ENCODE measurements around the gene TROAP. TPM values are rescaled to one million over a fixed set of nuclear protein-coding genes. Genes with fewer than 3 reads are reported as not detected.

The TROAP gene
- total and polyA plus RNA-seq, 2 donors (not counting 1 experiment from before 2014, with no cell fraction given), result 0.88 to 1.0 TPM

GRCh38 chr12:49301760-49302159, 21.3 kb upstream of the TROAP start:
- ChIA-PET CTCF (interaction anchor here (0.7 to 1.5 kb wide), 2 partner anchors 13 to 60 kb away, joined by 3 to 6 read pairs; no protein-coding TSS in a partner anchor), POLR2A (no interaction called here)
- Mint-ChIP-seq H3K4me1 (peaks cover 18% of the 10 kb centered on the region), H3K27me3 (peaks cover 53% of the 10 kb centered on the region), H3K9me3 (ENCODE audit: insufficient read depth) (no peaks in the 10 kb centered on the region), H3K27ac (no peak overlapping the region), H3K4me3 (no peak overlapping the region)
- peaks cover 0 to 6% (median 0%) of the 10 kb centered on the region in 3 donors for H3K9me3 ChIP-seq (ENCODE audit: control extremely low read depth in 1 of 3, control insufficient read depth in 2 of 3, insufficient read depth in 1 of 3, low read length in 2 of 3)
- H3K4me2 ChIP-seq (replicated peaks; ENCODE audit: low read depth, low read length, poor library complexity, severe bottlenecking), result no peak overlapping the region
- ATAC-seq (ENCODE audit: low read depth) (no peak), DNase-seq (no peak)
- no peaks in the 10 kb centered on the region for H3K36me3 ChIP-seq (replicated peaks in 1 of 2; ENCODE audit: control extremely low read depth in 1 of 2, control insufficient read depth in 1 of 2, extremely low read depth in 1 of 2, insufficient read depth in 2 of 2, low read length in 1 of 2)
- no peak overlapping the region for H2AFZ ChIP-seq (ENCODE audit: insufficient read depth, low read depth, low read length, poor library complexity, severe bottlenecking)
- H3K27me3 ChIP-seq (replicated peaks in 1 of 4; ENCODE audit: control extremely low read depth in 1 of 4, control insufficient read depth in 3 of 4, insufficient read depth in 4 of 4, low read length in 3 of 4), result peaks cover 0 to 43% (median 20%) of the 10 kb centered on the region in 4 experiments
- no peaks in the 10 kb centered on the region for H3K79me2 ChIP-seq (ENCODE audit: control insufficient read depth, insufficient read depth, low read length)
- WGBS (ENCODE audit: insufficient coverage), result 66% methylated on average over 3 of the region's 4 CpGs
- H3K4me1 ChIP-seq (ENCODE audit: control insufficient read depth in 2 of 2, insufficient read depth in 2 of 2, low read length in 2 of 2), result peaks cover 14 to 17% of the 10 kb centered on the region in 2 donors
- H3K9ac ChIP-seq (ENCODE audit: low read length), result no peak overlapping the region
- no peak overlapping the region for H3K27ac ChIP-seq (ENCODE audit: low read length in 2 of 2)
- TF ChIP-seq, protein P1, sequence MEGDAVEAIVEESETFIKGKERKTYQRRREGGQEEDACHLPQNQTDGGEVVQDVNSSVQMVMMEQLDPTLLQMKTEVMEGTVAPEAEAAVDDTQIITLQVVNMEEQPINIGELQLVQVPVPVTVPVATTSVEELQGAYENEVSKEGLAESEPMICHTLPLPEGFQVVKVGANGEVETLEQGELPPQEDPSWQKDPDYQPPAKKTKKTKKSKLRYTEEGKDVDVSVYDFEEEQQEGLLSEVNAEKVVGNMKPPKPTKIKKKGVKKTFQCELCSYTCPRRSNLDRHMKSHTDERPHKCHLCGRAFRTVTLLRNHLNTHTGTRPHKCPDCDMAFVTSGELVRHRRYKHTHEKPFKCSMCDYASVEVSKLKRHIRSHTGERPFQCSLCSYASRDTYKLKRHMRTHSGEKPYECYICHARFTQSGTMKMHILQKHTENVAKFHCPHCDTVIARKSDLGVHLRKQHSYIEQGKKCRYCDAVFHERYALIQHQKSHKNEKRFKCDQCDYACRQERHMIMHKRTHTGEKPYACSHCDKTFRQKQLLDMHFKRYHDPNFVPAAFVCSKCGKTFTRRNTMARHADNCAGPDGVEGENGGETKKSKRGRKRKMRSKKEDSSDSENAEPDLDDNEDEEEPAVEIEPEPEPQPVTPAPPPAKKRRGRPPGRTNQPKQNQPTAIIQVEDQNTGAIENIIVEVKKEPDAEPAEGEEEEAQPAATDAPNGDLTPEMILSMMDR (IDR thresholded peaks at IDR 0.05), result no peak
- TF ChIP-seq EZH2 (IDR thresholded peaks at IDR 0.05; ENCODE audit: borderline replicate concordance, insufficient read depth, low read depth, low read length, poor library complexity, severe bottlenecking), result no peak
- no peak overlapping the region for H3K4me3 ChIP-seq (ENCODE audit: control extremely low read depth in 1 of 5, extremely low read depth in 1 of 5, insufficient read depth in 1 of 5, low read depth in 2 of 5, low read length in 4 of 5)
- H4K20me1 ChIP-seq (ENCODE audit: control insufficient read depth, insufficient read depth, low read length, poor library complexity, severe bottlenecking), result no peaks in the 10 kb centered on the region
- intact Hi-C loops (cut with micrococcal nuclease), result no loop called here

GRCh38 chr12:49304161-49304560, 18.9 kb upstream of the TROAP start:
- Histone ChIP-seq H3K4me2 (replicated peaks; ENCODE audit: low read depth, low read length, poor library complexity, severe bottlenecking) (no peak overlapping the region), H3K9me3 (ENCODE audit: control extremely low read depth in 1 of 3, control insufficient read depth in 2 of 3, insufficient read depth in 1 of 3, low read length in 2 of 3) (no peaks in the 10 kb centered on the region), H3K9ac (ENCODE audit: low read length) (no peak overlapping the region), H3K27me3 (replicated peaks in 1 of 4; ENCODE audit: control extremely low read depth in 1 of 4, control insufficient read depth in 3 of 4, insufficient read depth in 4 of 4, low read length in 3 of 4) (peaks cover 0 to 20% (median 3%) of the 10 kb centered on the region in 4 experiments), H3K27ac (ENCODE audit: low read length in 2 of 2) (no peak overlapping the region), H3K79me2 (ENCODE audit: control insufficient read depth, insufficient read depth, low read length) (no peaks in the 10 kb centered on the region), H2AFZ (ENCODE audit: insufficient read depth, low read depth, low read length, poor library complexity, severe bottlenecking) (no peak overlapping the region), H3K4me1 (ENCODE audit: control insufficient read depth in 2 of 2, insufficient read depth in 2 of 2, low read length in 2 of 2) (no peaks in the 10 kb centered on the region), H4K20me1 (ENCODE audit: control insufficient read depth, insufficient read depth, low read length, poor library complexity, severe bottlenecking) (no peaks in the 10 kb centered on the region), H3K4me3 (ENCODE audit: control extremely low read depth in 1 of 5, extremely low read depth in 1 of 5, insufficient read depth in 1 of 5, low read depth in 2 of 5, low read length in 4 of 5) (no peak overlapping the region), H3K36me3 (replicated peaks in 1 of 2; ENCODE audit: control extremely low read depth in 1 of 2, control insufficient read depth in 1 of 2, extremely low read depth in 1 of 2, insufficient read depth in 2 of 2, low read length in 1 of 2) (no peaks in the 10 kb centered on the region)
- ATAC-seq (ENCODE audit: low read depth) (no peak), DNase-seq (no peak)
- peaks cover 54% of the 10 kb centered on the region for H3K27me3 Mint-ChIP-seq
- no peaks in the 10 kb centered on the region for H3K4me1 Mint-ChIP-seq
- no peak for TF ChIP-seq EZH2 (IDR thresholded peaks at IDR 0.05; ENCODE audit: borderline replicate concordance, insufficient read depth, low read depth, low read length, poor library complexity, severe bottlenecking)
- TF ChIP-seq, protein P1 (IDR thresholded peaks at IDR 0.05), result no peak
- ChIA-PET CTCF (interaction anchor here (1.2 to 2.9 kb wide), 3 partner anchors 15 to 208 kb away, joined by 4 to 11 read pairs (median 7); no protein-coding TSS in a partner anchor), POLR2A (no interaction called here)
- WGBS (ENCODE audit: insufficient coverage), result 70% methylated on average over 1 of the region's 2 CpGs
- H3K27ac Mint-ChIP-seq, result no peak overlapping the region
- no peak overlapping the region for H3K4me3 Mint-ChIP-seq
- no peaks in the 10 kb centered on the region for H3K9me3 Mint-ChIP-seq (ENCODE audit: insufficient read depth)
- intact Hi-C loops (cut with micrococcal nuclease), result no loop called here
